Effector memory CD4-positive, alpha-beta T cell (primary cell): ENCODE results near the gene CAPN5.

Experiments
- DNase-seq, 3 donors: peaks; one replicate each; pipeline ENCODE4 v3.0.0-alpha.2; 2020
- H3K27ac ChIP-seq: 2 replicates; pipeline ENCODE4 v1.7.0; 2013; ENCODE audit warnings: mild to moderate bottlenecking, low read length, moderate library complexity; ENCODE audit not compliant: insufficient read depth, poor library complexity, severe bottlenecking
- H3K27me3 ChIP-seq: replicated peaks from 2 replicates; pipeline ENCODE4 v1.7.0; 2013; ENCODE audit warnings: mild to moderate bottlenecking, low read length; ENCODE audit not compliant: insufficient read depth, control insufficient read depth, poor library complexity, severe bottlenecking
- H3K36me3 ChIP-seq: 2 replicates; pipeline ENCODE4 v1.7.0; 2013; ENCODE audit warnings: mild to moderate bottlenecking, low read length, moderate library complexity; ENCODE audit not compliant: control insufficient read depth, insufficient read depth
- H3K4me1 ChIP-seq: 2 replicates; pipeline ENCODE4 v1.7.0; 2013; ENCODE audit warnings: low read length, mild to moderate bottlenecking; ENCODE audit not compliant: control insufficient read depth, insufficient read depth, poor library complexity, severe bottlenecking
- H3K4me3 ChIP-seq: 2 replicates; pipeline ENCODE4 v1.7.0; 2013; ENCODE audit warnings: low read length, low read depth, mild to moderate bottlenecking; ENCODE audit not compliant: insufficient read depth, poor library complexity, severe bottlenecking
- H3K9me3 ChIP-seq: 2 replicates; pipeline ENCODE4 v1.7.0; 2013; ENCODE audit warnings: mild to moderate bottlenecking, low read length, moderate library complexity; ENCODE audit not compliant: control insufficient read depth

Gene CAPN5

DNA sequence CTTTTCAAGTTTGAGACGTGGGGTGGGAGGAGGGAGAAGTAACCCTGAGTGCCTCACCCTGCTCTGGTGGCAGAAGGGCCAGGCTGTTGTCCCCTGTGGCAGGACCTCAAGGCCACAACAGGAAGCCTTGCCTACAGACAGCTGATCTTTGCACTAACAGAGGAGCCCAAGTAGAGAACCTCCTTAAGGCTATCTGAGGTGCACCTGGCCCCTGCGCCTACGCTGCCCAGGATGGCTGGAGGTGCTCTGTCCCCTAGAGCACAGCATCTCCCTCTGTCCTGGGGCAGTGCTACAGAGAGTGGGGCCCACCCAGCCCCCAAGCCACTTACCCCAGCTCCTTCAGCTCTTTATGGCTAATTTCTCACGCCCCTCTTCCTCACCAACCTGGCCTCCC lies 88.3 kb downstream of the CAPN5 start:
- H3K27me3 ChIP-seq = no peaks in the 10 kb centered on the region
- no peak overlapping the region for H3K4me3 ChIP-seq
- DNase-seq = no peak
- H3K27ac ChIP-seq = no peak overlapping the region
- H3K4me1 ChIP-seq = peaks cover 23% of the 10 kb centered on the region
- H3K36me3 ChIP-seq = no peaks in the 10 kb centered on the region
- no peaks in the 10 kb centered on the region for H3K9me3 ChIP-seq

- H3K27me3 ChIP-seq = no peaks in the 10 kb centered on the region
- no peak overlapping the region for H3K4me3 ChIP-seq
- peaks cover 23% of the 10 kb centered on the region for H3K4me1 ChIP-seq
- H3K36me3 ChIP-seq = no peaks in the 10 kb centered on the region
- H3K9me3 ChIP-seq = no peaks in the 10 kb centered on the region
- no peak overlapping the region for H3K27ac ChIP-seq
- no peak for DNase-seq
Measured at GRCh38 chr11:77155556-77156130, 88.9 kb downstream of the CAPN5 start.

DNA sequence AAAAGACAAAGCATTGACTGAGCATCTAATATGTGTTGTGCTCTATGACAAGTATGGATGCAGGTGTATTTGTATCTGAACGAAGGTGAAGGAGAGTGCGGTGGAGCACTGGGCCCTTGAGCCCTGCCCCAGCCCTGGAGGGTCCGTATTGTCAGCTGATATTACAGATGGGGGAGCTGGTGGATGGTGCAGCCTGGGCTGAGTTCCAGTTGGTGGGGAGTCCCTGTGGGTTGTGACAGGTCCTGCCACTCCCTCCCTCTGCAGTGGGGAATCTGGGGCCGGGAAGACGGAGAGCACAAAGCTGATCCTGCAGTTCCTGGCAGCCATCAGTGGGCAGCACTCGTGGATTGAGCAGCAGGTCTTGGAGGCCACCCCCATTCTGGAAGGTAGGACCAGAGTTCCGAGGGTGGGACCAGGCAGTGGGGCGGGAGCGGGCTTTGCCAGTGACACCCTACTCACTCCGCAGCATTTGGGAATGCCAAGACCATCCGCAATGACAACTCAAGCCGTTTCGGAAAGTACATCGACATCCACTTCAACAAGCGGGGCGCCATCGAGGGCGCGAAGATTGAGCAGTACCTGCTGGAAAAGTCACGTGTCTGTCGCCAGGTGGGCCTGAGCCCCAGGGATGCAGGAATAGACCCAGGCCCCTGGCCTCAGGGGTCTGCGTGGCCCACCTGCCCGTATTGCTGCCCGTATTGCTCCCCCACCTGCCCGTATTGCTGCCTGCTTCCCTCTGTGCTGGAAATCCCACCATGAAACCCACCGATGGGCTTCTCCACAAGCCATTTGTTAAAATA lies 89.8 kb downstream of the CAPN5 start:
- Histone ChIP-seq H3K4me1 (peaks cover 20% of the 10 kb centered on the region), H3K4me3 (no peak overlapping the region), H3K27ac (no peak overlapping the region), H3K36me3 (no peaks in the 10 kb centered on the region), H3K27me3 (no peaks in the 10 kb centered on the region), H3K9me3 (no peaks in the 10 kb centered on the region)
- no peak for DNase-seq

DNA sequence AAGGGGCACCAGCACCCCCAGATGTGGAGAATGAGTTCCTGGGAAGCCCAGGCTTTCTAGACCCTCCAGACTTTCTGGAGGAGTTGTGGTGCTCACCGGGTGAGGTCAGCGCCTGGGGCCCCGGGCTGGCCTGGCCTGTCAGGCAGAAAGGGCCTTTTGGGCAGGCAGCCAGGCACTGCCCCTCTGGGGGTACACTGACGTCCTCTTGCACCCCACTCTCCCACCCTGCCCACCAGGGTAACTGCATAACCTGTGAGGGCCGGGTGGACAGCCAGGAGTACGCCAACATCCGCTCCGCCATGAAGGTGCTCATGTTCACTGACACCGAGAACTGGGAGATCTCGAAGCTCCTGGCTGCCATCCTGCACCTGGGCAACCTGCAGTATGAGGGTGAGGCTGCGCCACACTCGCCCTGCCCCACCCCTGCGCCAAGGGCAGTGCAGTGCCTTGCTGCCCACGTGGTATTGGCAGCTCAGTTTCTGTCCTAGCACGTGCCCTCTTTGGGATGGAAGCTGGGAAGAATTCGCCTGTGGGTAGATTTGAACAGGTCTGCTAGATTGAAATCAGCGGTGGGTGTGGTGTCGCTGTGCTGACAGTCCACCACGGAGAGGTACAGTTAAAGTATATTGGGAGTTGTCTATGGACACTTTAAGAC lies 91.4 kb downstream of the CAPN5 start:
- H3K9me3 ChIP-seq = no peaks in the 10 kb centered on the region
- H3K4me3 ChIP-seq = no peak overlapping the region

DNA sequence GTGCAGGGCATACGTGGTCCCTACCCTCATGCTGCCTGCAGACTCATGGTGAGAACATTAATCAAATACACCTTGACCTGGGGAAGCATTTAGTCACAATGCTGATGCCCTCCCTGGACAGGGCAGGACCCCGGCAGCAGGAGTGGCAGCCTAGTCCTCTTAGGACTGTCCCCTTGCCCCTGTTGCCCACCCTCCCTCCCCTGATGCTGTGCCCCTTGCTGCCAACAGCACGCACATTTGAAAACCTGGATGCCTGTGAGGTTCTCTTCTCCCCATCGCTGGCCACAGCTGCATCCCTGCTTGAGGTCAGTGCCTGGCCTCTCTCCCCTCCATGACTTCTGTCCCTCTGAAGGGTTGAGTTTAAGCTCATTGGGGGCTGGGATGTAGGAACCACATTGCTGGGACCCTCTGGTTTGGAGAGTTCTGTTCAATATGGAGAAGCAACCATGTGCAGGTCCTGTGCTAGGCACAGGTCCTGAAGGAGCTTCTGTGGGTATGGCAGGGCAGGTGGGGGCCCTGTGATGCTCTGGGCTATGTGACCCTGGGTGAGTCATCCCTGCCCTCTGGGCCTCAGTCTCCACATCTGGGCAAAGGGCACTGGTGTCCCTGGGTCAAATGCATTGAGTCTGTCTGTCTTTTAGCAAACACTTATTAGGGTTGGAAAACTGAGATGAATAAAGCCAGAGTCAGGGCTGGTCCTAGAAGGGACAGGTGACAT lies 92.6 kb downstream of the CAPN5 start:
- Histone ChIP-seq H3K9me3 (no peaks in the 10 kb centered on the region), H3K27ac (no peak overlapping the region), H3K36me3 (no peaks in the 10 kb centered on the region), H3K4me1 (peaks cover 4% of the 10 kb centered on the region), H3K4me3 (no peak overlapping the region), H3K27me3 (no peaks in the 10 kb centered on the region)
- DNase-seq = no peak

More for the DNA sequence above, 91.4 kb downstream of the CAPN5 start:
- H3K27me3 ChIP-seq = no peaks in the 10 kb centered on the region
- no peaks in the 10 kb centered on the region for H3K36me3 ChIP-seq
- peaks cover 5% of the 10 kb centered on the region for H3K4me1 ChIP-seq
- no peak overlapping the region for H3K27ac ChIP-seq
- DNase-seq = no peak

- no peaks in the 10 kb centered on the region for H3K4me1 ChIP-seq
- H3K27ac ChIP-seq = no peak overlapping the region
- H3K36me3 ChIP-seq = no peaks in the 10 kb centered on the region
- H3K9me3 ChIP-seq = no peaks in the 10 kb centered on the region
- no peaks in the 10 kb centered on the region for H3K27me3 ChIP-seq
- H3K4me3 ChIP-seq = no peak overlapping the region
- DNase-seq = no peak
Measured at GRCh38 chr11:77159937-77160495, 93.2 kb downstream of the CAPN5 start.

DNA sequence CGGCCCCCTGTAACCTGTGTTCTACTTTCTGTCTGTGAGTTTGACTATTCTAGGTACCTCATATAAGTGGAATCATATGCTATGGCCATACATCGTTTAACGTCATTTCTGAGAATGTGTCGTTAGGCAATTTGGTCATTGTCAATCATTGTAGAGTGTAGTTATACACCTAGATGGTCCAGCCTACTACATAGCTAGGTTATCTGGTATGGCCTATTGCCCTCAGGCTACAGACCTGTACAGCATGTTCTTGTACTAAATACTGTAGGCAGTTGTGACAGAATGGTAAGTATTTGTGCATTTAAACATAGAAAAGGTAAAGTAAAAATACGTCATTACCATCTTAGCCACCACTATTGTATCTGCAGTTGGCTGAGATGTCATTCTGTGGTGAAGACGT lies 96.5 kb downstream of the CAPN5 start:
- H3K27ac ChIP-seq = no peak overlapping the region
- H3K4me3 ChIP-seq = no peak overlapping the region
- no peaks in the 10 kb centered on the region for H3K9me3 ChIP-seq
- H3K36me3 ChIP-seq = no peaks in the 10 kb centered on the region
- H3K27me3 ChIP-seq = no peaks in the 10 kb centered on the region
- no peaks in the 10 kb centered on the region for H3K4me1 ChIP-seq
- no peak for DNase-seq

GRCh38 chr11:77165066-77165465 lies 98.3 kb downstream of the CAPN5 start:
- DNase-seq = no peak

GRCh38 chr11:77166021-77166420 lies 99.2 kb downstream of the CAPN5 start:
- no peaks in the 10 kb centered on the region for H3K9me3 ChIP-seq
- no peak for DNase-seq
- H3K4me1 ChIP-seq = no peaks in the 10 kb centered on the region
- H3K4me3 ChIP-seq = no peak overlapping the region
- no peaks in the 10 kb centered on the region for H3K36me3 ChIP-seq
- H3K27me3 ChIP-seq = no peaks in the 10 kb centered on the region
- H3K27ac ChIP-seq = no peak overlapping the region

More at GRCh38 chr11:77165066-77165465, 98.3 kb downstream of the CAPN5 start:
- Histone ChIP-seq H3K4me1 (no peaks in the 10 kb centered on the region), H3K27me3 (no peaks in the 10 kb centered on the region), H3K9me3 (no peaks in the 10 kb centered on the region), H3K4me3 (no peak overlapping the region), H3K36me3 (no peaks in the 10 kb centered on the region), H3K27ac (no peak overlapping the region)
